Parathyroid adenoma (tissue), 2 donors: ENCODE measurements around the gene TGFA.

Experiments
- H2AFZ ChIP-seq: fragments of 300-600 bp; sonication (generic); one replicate; pipeline ENCODE4 v1.7.0; 2017; ENCODE audit warnings: antibody characterized with exemption, mild to moderate bottlenecking
- H3K27ac ChIP-seq: fragments of 300-600 bp; sonication (generic); one replicate; pipeline ENCODE4 v1.7.0; 2017
- H3K27me3 ChIP-seq: fragments of 300-600 bp; sonication (generic); one replicate; pipeline ENCODE4 v1.7.0; 2017; ENCODE audit warnings: low read length; ENCODE audit not compliant: control insufficient read depth, insufficient read depth
- H3K36me3 ChIP-seq: fragments of 300-600 bp; sonication (generic); one replicate; pipeline ENCODE4 v1.7.0; 2017; ENCODE audit warnings: low read length; ENCODE audit not compliant: control insufficient read depth, insufficient read depth
- H3K4me1 ChIP-seq: fragments of 300-600 bp; sonication (generic); one replicate; pipeline ENCODE4 v1.7.0; 2017; ENCODE audit warnings: control low read depth
- H3K4me2 ChIP-seq: fragments of 300-600 bp; sonication (generic); one replicate; pipeline ENCODE4 v1.7.0; 2017; ENCODE audit warnings: low read length
- H3K4me3 ChIP-seq: fragments of 300-600 bp; sonication (generic); one replicate; pipeline ENCODE4 v1.7.0; 2017; ENCODE audit warnings: low read depth, low read length
- H3K79me2 ChIP-seq: fragments of 300-600 bp; sonication (generic); one replicate; pipeline ENCODE4 v1.7.0; 2017; ENCODE audit warnings: control low read depth
- H3K9ac ChIP-seq: fragments of 300-600 bp; sonication (generic); one replicate; pipeline ENCODE4 v1.7.0; 2017; ENCODE audit warnings: mild to moderate bottlenecking
- H3K9me3 ChIP-seq: fragments of 300-600 bp; sonication (generic); one replicate; pipeline ENCODE4 v1.7.0; 2017; ENCODE audit warnings: low read length; ENCODE audit not compliant: control insufficient read depth
- CTCF ChIP-seq: fragments of 300-600 bp; sonication (generic); IDR thresholded peaks from one replicate; pipeline ENCODE4 v1.7.0; 2017; ENCODE audit warnings: antibody characterized with exemption, mild to moderate bottlenecking
- donor health status: primary hyperparathyroidism.

The TGFA gene

GRCh38 chr2:70553584-70554337, at the start of gene TGFA:
Gene TGFA (minus strand): TSS chr2:70553826. CDS start chr2:70553767, 59 bp downstream.
- peak; percentile 85 for TF ChIP-seq CTCF
- H3K4me2 ChIP-seq: peak within 1 kb of the TSS; percentile 64
- peaks cover 3% of the 10 kb centered on the region for H3K4me1 ChIP-seq
- H3K4me3 ChIP-seq: peak within 1 kb of the TSS; percentile 71
- no peaks in the 10 kb centered on the region for H3K27me3 ChIP-seq
- no peak within 1 kb of the TSS for H3K9ac ChIP-seq
- H3K36me3 ChIP-seq: no peaks in the 10 kb centered on the region
- no peaks in the 10 kb centered on the region for H3K79me2 ChIP-seq
- peak within 1 kb of the TSS; percentile 81 for H2AFZ ChIP-seq
- peak within 1 kb of the TSS; percentile 58 for H3K27ac ChIP-seq
- H3K9me3 ChIP-seq: no peaks in the 10 kb centered on the region

GRCh38 chr2:70603066-70603465, 49.4 kb upstream of the TGFA start:
- no peaks in the 10 kb centered on the region for H3K4me1 ChIP-seq
- no peak for TF ChIP-seq CTCF
- no peaks in the 10 kb centered on the region for H3K79me2 ChIP-seq
- no peaks in the 10 kb centered on the region for H3K9me3 ChIP-seq
- H3K4me3 ChIP-seq: no peak overlapping the region
- no peak overlapping the region for H3K4me2 ChIP-seq
- no peaks in the 10 kb centered on the region for H3K36me3 ChIP-seq
- H3K9ac ChIP-seq: no peak overlapping the region
- no peak overlapping the region for H2AFZ ChIP-seq
- H3K27me3 ChIP-seq: no peaks in the 10 kb centered on the region
- no peak overlapping the region for H3K27ac ChIP-seq

GRCh38 chr2:70598197-70598596, 44.6 kb upstream of the TGFA start:
- Histone ChIP-seq H3K27me3 (no peaks in the 10 kb centered on the region), H3K4me1 (no peaks in the 10 kb centered on the region), H3K36me3 (no peaks in the 10 kb centered on the region), H3K9me3 (no peaks in the 10 kb centered on the region), H3K4me3 (no peak overlapping the region), H2AFZ (no peak overlapping the region), H3K4me2 (no peak overlapping the region), H3K79me2 (no peaks in the 10 kb centered on the region), H3K9ac (no peak overlapping the region), H3K27ac (no peak overlapping the region)
- no peak for TF ChIP-seq CTCF

GRCh38 chr2:70596739-70597138, 43.1 kb upstream of the TGFA start:
- no peak overlapping the region for H3K27ac ChIP-seq
- H3K9ac ChIP-seq: no peak overlapping the region
- H2AFZ ChIP-seq: no peak overlapping the region
- TF ChIP-seq CTCF: no peak
- no peak overlapping the region for H3K4me2 ChIP-seq
- H3K9me3 ChIP-seq: no peaks in the 10 kb centered on the region
- no peaks in the 10 kb centered on the region for H3K4me1 ChIP-seq
- H3K27me3 ChIP-seq: no peaks in the 10 kb centered on the region
- no peaks in the 10 kb centered on the region for H3K36me3 ChIP-seq
- H3K79me2 ChIP-seq: no peaks in the 10 kb centered on the region
- no peak overlapping the region for H3K4me3 ChIP-seq

- Histone ChIP-seq H3K4me2 (no peak overlapping the region), H3K36me3 (no peaks in the 10 kb centered on the region), H3K27ac (no peak overlapping the region), H3K27me3 (no peaks in the 10 kb centered on the region), H3K9me3 (no peaks in the 10 kb centered on the region), H2AFZ (peak overlapping the region; percentile 26), H3K9ac (no peak overlapping the region), H3K4me3 (no peak overlapping the region), H3K4me1 (no peaks in the 10 kb centered on the region), H3K79me2 (no peaks in the 10 kb centered on the region)
- no peak for TF ChIP-seq CTCF
Measured at GRCh38 chr2:70596293-70596692, 42.7 kb upstream of the TGFA start.
